Calu3 (cell line): ENCODE data around the gene TROAP. TPM values are rescaled to one million over a fixed set of nuclear protein-coding genes. Genes with fewer than 3 reads are reported as not detected.
A peak's percentile ranks its signal among the peaks of the same experiment; 100 is the strongest.
"Not testable (repeated sequence)": the region's sequence is repeated elsewhere in the genome, so short reads cannot be mapped to it uniquely, and the experiment has no call there.

Experiments
- BruUV-seq: library from RNA; stranded (reverse); fragments of 400-500 nt; replicated peaks from 2 replicates; lab custom pipeline; 2021; lab: Mats Ljungman, UMichigan
- CTCF ChIA-PET: fragments of 300-600 bp; sonication (Branson Sonifier 250); formaldehyde crosslinking; loops from one replicate; lab custom pipeline; 2022; ENCODE audit warnings: antibody characterized with exemption; lab: Charles Lee
- DNase-seq: peaks from one replicate; pipeline ENCODE4 v3.0.0; 2022
- H3K27ac Mint-ChIP-seq: one replicate; pipeline ENCODE4 v1.8.0; 2022; ENCODE audit warnings: mixed read lengths; ENCODE audit not compliant: unreplicated experiment
- H3K27me3 Mint-ChIP-seq: one replicate; pipeline ENCODE4 v1.8.0; 2022; ENCODE audit warnings: mixed read lengths; ENCODE audit not compliant: unreplicated experiment
- H3K36me3 Mint-ChIP-seq: one replicate; pipeline ENCODE4 v1.8.0; 2022; ENCODE audit warnings: mild to moderate bottlenecking, moderate library complexity, mixed read lengths; ENCODE audit not compliant: insufficient read depth, unreplicated experiment
- H3K4me1 Mint-ChIP-seq: one replicate; pipeline ENCODE4 v1.8.0; 2022; ENCODE audit warnings: mild to moderate bottlenecking, low read depth, mixed read lengths; ENCODE audit not compliant: unreplicated experiment
- H3K4me3 Mint-ChIP-seq: one replicate; pipeline ENCODE4 v1.8.0; 2022; ENCODE audit warnings: mild to moderate bottlenecking, low read depth, moderate library complexity, mixed read lengths; ENCODE audit not compliant: unreplicated experiment
- H3K9me3 Mint-ChIP-seq: one replicate; pipeline ENCODE4 v1.8.0; 2022; ENCODE audit warnings: low read depth, mixed read lengths; ENCODE audit not compliant: unreplicated experiment
- CTCF ChIP-seq: fragments of 200-600 bp; IDR thresholded peaks from one replicate; pipeline ENCODE4 v1.8.0; 2022; ENCODE audit warnings: antibody characterized with exemption; ENCODE audit not compliant: unreplicated experiment
- intact Hi-C: fragments of 100-400 bp; cut with micrococcal nuclease; formaldehyde crosslinking; loops from one replicate; pipeline ENCODE4 v1.10.0; 2022; ENCODE audit not compliant: unreplicated experiment
- total RNA-seq: library from RNA; stranded (reverse); gene quantifications from 2 replicates; pipeline ENCODE4 v1.2.3, GENCODE V29; 2022

TROAP gene
- total RNA-seq, 1 experiment from 2014 or later: 49.8 TPM

DNA sequence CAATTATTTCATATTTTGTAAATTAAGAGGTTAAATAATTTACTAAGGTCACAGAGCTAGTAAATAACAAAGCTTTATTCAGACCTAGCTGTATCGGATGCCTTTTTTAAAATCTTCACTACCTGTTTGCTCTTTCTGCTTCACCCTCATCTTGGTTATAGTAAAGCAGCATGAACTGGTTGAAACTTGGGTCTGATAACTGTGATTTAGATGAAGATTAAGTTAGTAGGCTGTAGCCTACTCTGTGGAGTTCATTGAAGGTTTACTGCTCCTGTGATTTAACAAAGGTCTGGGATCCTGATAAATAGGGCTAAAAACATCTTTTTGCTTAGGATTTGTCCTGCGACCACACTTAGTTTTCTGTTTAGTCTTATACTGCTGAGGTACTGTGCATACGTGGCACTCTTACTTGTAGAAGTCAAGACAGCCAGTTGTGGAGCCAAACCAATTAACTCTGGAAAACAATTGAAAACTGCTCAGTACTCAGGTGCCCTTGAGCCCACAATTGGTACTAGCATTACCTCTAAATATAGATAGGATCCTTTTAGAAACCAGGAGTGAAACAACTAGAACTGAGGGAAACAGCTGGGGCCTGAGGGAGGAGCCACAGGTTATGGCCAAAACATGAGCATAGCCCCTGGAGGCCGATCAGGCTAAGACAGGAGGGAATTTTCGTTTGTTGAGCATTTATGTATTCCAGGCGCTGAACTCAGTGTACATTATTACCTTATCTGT is 46.5 kb downstream of the TROAP start:
- Mint-ChIP-seq H3K4me1 (no peaks in the 10 kb centered on the region), H3K4me3 (no peak overlapping the region), H3K27me3 (no peaks in the 10 kb centered on the region), H3K9me3 (no peaks in the 10 kb centered on the region), H3K36me3 (peaks cover 24% of the 10 kb centered on the region), H3K27ac (no peak overlapping the region)
- CTCF ChIA-PET: no interaction called here
- peak; percentile 28 for DNase-seq
- intact Hi-C loops: no loop called here
- BruUV-seq: no TSS peak
- no peak for TF ChIP-seq CTCF

GRCh38 chr12:49370539-49370938 is 47.5 kb downstream of the TROAP start:
- TF ChIP-seq CTCF: no peak
- Mint-ChIP-seq H3K4me3 (no peak overlapping the region), H3K9me3 (no peaks in the 10 kb centered on the region), H3K27ac (no peak overlapping the region), H3K27me3 (no peaks in the 10 kb centered on the region), H3K4me1 (no peaks in the 10 kb centered on the region), H3K36me3 (peaks cover 24% of the 10 kb centered on the region)
- intact Hi-C loops: no loop called here
- no TSS peak for BruUV-seq
- CTCF ChIA-PET: no interaction called here
- no peak for DNase-seq

GRCh38 chr12:49375406-49375805 is 52.4 kb downstream of the TROAP start:
- no peak for DNase-seq
- Mint-ChIP-seq H3K36me3 (no peaks in the 10 kb centered on the region), H3K27ac (no peak overlapping the region), H3K9me3 (no peaks in the 10 kb centered on the region), H3K4me3 (no peak overlapping the region), H3K27me3 (no peaks in the 10 kb centered on the region), H3K4me1 (no peaks in the 10 kb centered on the region)
- TF ChIP-seq CTCF: no peak
- no TSS peak for BruUV-seq
- intact Hi-C loops: no loop called here
- CTCF ChIA-PET: no interaction called here

- TF ChIP-seq CTCF: no peak
- CTCF ChIA-PET: interaction anchor here (0.9 kb wide), 1 partner anchor 10 kb away, joined by 3 read pairs; the partner anchor contains the start of gene SPATS2
- no peak for DNase-seq
- intact Hi-C loops: no loop called here
- no peak overlapping the region for H3K4me3 Mint-ChIP-seq
- H3K27ac Mint-ChIP-seq: no peak overlapping the region
- no TSS peak for BruUV-seq
- H3K4me1 Mint-ChIP-seq: no peaks in the 10 kb centered on the region
- H3K36me3 Mint-ChIP-seq: no peaks in the 10 kb centered on the region
- no peaks in the 10 kb centered on the region for H3K27me3 Mint-ChIP-seq
- no peaks in the 10 kb centered on the region for H3K9me3 Mint-ChIP-seq
These were observed 54.3 kb downstream of the TROAP start for GRCh38 chr12:49377386-49377785.

- BruUV-seq: not testable (repeated sequence)
These were observed 57.1 kb downstream of the TROAP start for GRCh38 chr12:49380184-49380583.

More at GRCh38 chr12:49380184-49380583, 57.1 kb downstream of the TROAP start:
- CTCF ChIA-PET, DNase-seq, H3K9me3 Mint-ChIP-seq, H3K36me3 Mint-ChIP-seq, intact Hi-C loops, H3K27me3 Mint-ChIP-seq, H3K4me3 Mint-ChIP-seq, H3K27ac Mint-ChIP-seq, H3K4me1 Mint-ChIP-seq: not testable (repeated sequence)
